NOMO-1 (cell line): Measurements from ENCODE around the gene XAF1.
"Not testable (repeated sequence)": the region's sequence is repeated elsewhere in the genome, so short reads cannot be mapped to it uniquely, and the experiment has no call there.

Source experiments
- DNase-seq, 2 experiments: peaks; one replicate each; lab custom pipeline; 2025; ENCODE audit not compliant: unreplicated experiment in 2 of 2; lab: John Stamatoyannopoulos, UW

XAF1 gene

DNA sequence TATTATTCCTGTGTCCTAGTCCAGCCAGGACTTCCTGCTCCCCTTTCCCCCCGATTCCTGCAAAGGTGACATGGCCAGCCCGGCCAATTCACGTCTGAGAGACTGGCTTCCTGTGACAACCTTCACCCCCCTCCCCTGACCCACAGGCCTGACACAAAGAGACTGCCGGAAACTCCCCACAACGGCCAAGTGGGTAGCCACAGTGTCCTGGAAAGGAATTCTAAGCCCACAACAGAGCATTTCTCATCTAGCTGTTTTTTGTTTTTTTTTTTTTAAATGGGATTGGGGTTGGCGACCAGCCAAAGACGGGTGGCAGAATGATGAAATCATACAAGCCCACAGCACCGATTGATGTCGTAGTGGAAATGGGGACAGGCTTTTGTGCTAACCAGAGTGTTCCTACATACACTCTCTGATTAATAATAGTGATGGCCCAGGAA is 2.8 kb upstream of the XAF1 start:
- peak; percentile 25 to 43 for DNase-seq

DNA sequence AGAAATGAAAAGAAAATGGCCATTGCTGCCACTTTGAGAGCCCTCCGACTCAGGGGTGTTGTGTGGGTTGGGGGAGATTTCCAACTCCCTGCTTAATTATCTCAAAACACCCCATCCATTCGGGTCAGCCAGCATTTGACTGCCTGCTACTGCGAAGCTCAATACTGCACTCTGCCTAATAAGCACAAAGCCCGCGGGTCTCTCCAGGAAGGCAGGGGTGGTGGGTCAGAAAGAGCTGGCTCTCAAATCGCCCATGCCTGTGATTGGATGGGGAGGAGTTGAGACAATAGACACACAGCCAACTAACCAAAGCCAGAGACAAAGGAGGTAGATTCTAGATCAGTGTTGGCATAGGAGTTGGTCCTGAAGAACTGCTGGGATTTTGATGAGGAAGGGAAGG is 2.3 kb upstream of the XAF1 start:
- DNase-seq = no peak

DNA sequence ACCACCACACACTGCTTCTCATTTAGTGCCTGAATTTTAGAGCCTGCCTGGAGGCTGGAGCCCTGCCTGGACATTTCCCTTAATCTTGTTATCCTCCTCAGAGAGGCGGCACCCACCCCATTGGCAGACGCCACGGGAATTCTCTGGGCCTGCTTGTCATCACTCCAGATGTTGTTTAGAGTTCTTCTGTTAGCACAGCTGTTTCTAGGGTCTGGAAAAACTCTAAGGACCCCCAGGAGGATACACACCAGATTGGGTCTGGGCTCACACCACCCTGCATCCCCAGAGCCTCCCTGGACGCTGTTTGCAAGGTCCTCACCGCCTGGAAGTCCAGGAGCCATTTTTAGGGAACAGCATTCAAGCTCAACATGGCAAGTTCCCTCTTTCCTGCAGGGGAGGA is 565 bp upstream of the XAF1 start:
- no peak for DNase-seq

DNA sequence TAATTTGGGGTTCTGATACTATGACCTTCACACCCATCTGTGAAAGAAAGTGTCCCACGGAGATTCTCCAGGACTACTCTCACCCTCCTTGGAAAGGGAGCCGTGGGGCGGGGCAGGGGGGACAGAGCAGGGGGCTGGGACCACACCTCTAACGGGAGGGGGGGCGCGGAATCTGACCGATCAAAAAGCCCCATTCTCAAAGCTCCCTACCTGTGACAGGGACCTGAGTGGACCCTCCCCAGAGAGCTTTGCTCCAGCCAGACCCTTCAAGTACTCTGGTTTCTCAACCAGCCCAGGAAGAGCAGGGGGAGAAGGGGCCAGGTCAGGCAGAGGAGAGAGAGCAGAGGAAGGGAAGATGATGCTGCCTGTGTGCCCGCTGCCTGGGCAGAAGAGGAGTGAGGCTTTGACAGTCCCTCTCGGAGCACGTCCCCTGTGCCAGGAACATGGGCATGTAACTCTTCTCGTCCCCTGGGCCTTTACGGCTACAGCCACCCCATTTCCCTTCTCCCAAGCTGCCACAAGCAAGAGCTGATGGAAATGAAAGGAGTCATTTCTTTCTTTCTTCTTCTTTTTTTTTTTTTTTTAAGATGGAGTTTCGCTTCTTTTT is 682 bp downstream of the XAF1 start:
- peak in 1 of 2 experiments; percentile 8 for DNase-seq

DNA sequence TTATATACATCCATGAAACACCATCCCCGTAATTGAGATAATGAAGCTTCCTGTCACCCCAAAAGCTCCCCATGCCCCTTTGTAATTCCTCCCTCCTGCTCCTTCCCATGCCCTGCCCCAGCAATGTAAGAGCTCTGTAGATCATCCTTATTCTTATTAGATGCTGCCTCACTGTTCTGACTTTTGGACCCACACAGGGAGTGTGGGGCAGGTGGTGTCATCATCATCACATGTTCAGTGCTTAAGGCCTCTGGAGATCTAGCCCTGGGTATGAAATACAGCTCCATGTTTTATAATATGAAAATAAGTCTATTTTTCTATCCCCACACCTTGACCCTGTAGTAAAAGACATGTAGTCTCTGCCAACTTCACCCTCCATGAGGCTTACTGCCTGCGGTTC is 1.9 kb downstream of the XAF1 start:
- no peak for DNase-seq

DNA sequence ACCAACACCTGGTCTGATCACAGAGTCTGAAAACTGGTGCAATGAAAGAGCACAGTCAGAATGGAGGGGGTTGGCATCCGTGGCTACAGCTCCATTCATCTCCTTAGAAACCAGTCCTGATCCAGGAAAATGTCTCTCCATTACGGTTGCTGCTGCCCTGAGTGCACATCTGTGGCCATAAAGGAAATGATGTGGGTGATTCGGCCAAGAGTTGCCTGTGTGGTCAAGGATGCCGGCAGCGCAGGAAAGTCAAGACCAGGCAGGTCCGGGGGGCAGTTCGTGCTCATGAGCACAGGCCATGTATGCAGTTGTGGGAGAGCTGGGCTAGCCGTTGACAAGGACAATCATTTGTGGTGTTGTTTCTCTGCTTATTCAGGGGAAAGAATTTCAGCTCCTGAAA is 5.9 kb downstream of the XAF1 start:
- no peak for DNase-seq

- DNase-seq = no peak
These were observed 12.6 kb downstream of the XAF1 start for GRCh38 chr17:6768447-6768846.

DNA sequence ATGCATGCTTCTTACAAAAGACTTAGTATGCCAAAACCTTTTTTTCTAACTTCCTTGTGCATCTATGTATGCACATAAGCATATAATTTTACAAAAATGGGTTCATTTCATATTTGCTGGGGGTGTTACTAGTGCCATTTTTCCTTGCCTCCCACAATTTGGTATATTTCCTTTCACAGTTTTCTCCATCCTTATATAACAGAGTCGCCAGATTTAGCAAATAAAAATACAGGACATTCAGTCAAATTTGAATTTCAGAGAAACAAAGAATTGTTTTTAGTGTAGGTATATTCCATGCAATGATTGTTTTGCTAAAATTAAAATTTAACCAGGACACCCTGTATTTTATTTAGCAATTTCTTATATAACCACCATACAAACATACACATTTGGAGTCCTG is 16.2 kb downstream of the XAF1 start:
- no peak for DNase-seq

GRCh38 chr17:6774906-6775305 is 19.1 kb downstream of the XAF1 start:
- DNase-seq = not testable (repeated sequence)

DNA sequence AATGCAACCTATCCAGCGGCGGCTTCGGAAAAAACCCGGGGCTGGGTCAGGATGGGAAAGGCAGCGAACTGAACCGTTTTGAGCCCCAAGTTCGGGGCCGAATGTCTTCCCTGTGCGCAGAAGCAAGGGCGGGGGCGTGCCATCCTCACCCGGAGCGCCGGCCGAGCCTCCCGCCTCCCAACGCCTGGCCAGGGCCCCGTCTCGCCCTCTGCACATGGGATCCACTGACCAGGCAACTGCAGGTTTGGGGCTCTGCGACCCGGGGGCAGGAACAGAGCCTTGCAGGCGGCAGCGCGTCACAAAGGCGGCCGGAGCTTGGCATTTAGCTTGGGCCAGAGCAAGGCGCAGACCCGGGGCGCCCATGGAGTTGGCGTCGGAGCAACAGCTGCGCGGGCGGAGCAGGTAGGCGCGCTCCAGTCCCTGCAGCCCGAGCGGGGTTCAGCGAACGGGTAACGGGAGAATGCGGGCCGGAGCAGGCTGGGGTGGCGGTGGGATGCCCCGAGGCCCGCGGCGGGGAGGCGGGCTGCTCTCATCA is 20.1 kb downstream of the XAF1 start, which contains the start of gene FBXO39:
Gene FBXO39, plus strand, starts transcription at position 345 of the 535 bp plus-strand sequence. CDS start 3,654 bp downstream, outside the sequence.
- DNase-seq = no peak

- no peak for DNase-seq
These were observed 23.6 kb downstream of the XAF1 start for GRCh38 chr17:6779411-6779810.

DNA sequence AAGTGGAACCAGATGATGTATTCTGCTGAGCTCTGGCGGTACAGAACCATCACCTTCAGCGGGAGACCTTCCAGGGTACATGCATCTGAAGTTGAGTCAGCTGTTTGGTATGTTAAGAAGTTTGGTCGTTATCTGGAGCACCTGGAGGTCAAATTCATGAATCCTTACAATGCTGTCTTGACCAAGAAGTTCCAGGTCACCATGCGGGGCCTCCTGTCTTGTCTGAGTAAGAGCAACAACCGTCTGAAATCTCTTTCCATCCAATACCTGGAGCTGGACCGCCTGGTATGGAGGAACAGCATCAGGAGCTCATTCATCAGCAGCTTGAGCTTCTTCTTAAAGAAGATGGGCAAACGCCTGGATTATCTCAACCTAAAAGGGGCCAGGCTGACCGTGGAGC is 24.2 kb downstream of the XAF1 start:
- DNase-seq = no peak

DNA sequence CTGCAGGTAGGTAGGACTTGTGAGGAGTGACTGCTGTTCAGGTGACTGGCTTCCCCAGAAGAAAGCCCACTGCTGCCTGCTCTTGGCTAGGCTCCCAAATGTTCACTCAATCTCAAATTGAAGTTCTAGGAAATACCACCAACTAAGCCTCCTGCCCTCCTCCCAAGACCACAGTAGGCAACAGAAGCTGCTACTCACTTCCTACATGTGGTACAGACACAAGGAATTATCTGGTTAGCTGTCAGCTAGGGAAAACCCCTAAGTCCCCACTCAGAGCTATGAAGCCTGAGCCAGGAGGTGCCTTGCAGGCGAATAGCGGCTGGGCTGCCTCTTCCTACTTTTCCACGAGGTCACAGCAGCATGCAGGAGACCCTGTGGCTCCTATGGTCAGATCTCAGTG is 25.0 kb downstream of the XAF1 start:
- DNase-seq = no peak

DNA sequence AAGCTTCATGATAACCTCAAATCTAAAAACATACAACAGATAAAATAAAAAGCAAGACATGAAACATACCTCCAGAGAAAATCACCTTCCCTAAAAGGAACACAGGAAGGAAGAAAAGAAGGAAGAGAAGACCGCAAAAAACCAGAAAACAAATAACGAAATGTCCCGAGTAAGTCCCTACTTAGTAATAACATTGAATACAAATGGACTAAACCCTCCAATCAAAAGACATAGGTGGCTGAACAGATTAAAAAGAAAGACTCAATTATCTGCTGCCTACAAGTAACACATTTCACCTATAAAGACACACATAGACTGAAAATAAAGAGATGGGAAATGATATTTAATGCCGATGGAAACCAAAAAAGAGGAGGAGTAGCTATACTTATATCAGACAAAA is 26.4 kb downstream of the XAF1 start:
- no peak for DNase-seq

- no peak for DNase-seq
These were observed 30.8 kb downstream of the XAF1 start for GRCh38 chr17:6786618-6787017.

GRCh38 chr17:6787081-6787693 is 31.3 kb downstream of the XAF1 start:
- no peak for DNase-seq

- no peak for DNase-seq
These were observed 33.3 kb downstream of the XAF1 start for GRCh38 chr17:6789146-6789545.

GRCh38 chr17:6793748-6794493 is 38.1 kb downstream of the XAF1 start:
- no peak for DNase-seq

DNA sequence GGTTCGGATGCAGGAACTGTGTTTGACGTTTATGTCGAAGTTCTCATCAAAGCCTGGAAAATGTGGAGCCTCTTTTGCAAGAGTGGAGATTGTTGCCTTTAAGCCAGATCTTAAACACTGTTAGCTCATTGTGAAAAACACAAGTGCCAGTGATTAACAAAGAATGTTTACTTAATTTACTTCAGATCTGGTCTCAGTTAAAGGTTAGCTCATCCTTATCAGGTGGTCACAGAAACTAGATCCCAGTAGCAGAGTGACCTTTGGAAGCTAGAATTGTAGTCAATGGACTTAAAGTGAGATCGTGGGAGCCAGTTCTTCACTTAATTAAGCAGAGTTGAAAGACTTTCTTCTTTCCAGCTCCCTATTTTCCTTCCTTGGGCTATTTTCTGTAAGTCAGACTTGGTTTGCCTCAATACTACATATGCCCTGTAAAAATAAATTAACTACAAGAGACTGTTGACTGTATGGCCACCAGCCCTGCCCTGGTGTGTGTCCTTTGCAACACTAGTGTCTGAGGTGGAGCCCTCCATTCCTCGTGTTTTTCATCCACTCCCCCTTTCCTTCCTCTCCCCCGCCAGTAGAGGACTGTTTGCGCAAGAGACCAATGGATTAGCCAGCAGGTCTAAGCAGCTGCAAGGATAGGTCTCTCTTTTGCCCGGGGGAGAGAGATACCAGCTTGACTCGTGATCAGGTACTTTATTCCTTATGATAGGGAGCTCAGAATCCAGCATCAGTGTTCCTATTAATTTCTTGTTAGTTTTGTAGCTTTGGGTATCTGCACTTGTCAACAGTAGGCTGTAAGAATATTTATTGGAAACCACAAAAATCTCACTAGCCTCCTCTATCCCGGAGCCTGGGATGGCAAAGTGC is 40.4 kb downstream of the XAF1 start:
- no peak for DNase-seq

GRCh38 chr17:6796887-6797490 is 41.1 kb downstream of the XAF1 start:
- no peak for DNase-seq
